ENCODE results near the gene PROCR. TPM values are rescaled to one million over a fixed set of nuclear protein-coding genes. Genes with fewer than 3 reads are reported as not detected.

PROCR gene
- total RNA-seq, 1 donor from 2014 or later = 241 TPM

GRCh38 chr20:35172434-35172806 is 548 bp downstream of the PROCR start:
- TF ChIP-seq CTCF (IDR thresholded peaks at IDR 0.05) = no peak
- no peaks in the 10 kb centered on the region for H3K9me3 ChIP-seq
- peak overlapping the region; percentile 73 to 76 for H3K27ac ChIP-seq

DNA sequence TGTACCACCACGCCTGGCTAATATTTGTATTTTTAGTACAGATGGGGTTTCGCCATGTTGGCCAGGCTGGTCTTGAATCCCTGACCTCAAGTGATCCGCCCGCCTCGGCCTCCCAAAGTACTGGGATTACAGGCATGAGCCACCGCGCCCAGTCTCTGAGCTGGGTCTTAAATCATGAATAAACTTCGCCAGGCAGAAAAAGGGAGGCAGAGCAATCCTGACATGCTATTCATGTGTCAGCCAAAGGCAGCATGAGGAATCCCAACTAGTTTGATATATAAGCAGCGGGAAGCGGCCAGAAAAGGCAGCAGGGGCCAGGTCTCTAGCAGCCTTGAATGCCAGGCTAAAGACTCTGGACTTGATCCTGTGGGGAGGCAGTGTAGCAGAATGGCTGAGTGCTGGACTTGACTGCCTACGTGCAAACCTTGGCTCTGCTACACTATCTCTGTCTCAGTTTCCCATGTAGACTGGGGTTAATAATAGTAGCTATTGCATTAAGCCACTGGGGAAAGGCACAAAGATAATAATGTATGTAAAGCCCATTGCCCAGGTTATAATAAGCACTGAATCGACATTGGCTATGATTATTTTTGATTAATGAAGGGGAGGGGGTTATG is 1.8 kb downstream of the PROCR start:
- intact Hi-C loops (cut with DNase I) = no loop called here
- DNase-seq (ENCODE audit: low spot score in 2 of 2) = no peak
- H3K4me3 ChIP-seq = no peak overlapping the region

More at GRCh38 chr20:35172434-35172806, 548 bp downstream of the PROCR start:
- Histone ChIP-seq H3K4me1 (peaks cover 0 to 11% of the 10 kb centered on the region in 2 donors), H3K36me3 (peaks cover 3 to 13% of the 10 kb centered on the region in 2 donors), H3K27me3 (no peaks in the 10 kb centered on the region), H3K4me3 (peak overlapping the region; percentile 55 to 64)
- intact Hi-C loops (cut with DNase I) = no loop called here
- no peak for DNase-seq (ENCODE audit: low spot score in 2 of 2)

DNA sequence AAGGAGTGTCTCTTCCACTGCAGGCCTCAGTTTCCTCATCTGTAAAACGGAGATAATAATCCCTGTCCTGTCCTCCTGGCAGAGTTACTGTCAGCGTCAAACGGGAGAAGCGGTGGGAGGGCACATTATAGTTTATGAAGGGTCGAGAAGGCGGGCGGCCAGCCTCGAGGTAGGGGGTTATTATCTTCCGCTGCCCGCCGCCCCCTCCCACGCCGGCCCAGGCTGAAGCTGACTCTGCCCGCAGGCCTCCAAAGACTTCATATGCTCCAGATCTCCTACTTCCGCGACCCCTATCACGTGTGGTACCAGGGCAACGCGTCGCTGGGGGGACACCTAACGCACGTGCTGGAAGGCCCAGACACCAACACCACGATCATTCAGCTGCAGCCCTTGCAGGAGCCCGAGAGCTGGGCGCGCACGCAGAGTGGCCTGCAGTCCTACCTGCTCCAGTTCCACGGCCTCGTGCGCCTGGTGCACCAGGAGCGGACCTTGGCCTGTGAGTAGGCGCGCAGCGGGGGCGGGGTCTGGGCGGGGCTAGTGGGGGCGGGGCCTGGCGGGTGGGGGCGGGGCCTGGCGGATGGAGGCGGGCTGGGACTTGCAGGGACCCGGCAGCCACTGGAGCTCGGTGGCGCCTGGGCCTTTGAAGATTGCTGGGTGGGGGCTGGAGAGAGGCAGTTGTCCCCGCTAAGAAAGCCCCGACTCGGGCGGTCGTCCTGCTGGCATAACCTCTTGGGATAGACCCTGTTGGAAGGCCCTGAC is 2.8 kb downstream of the PROCR start:
- peaks cover 8 to 16% of the 10 kb centered on the region in 2 donors for H3K36me3 ChIP-seq
- DNase-seq (ENCODE audit: low spot score in 2 of 2) = no peak
- peak overlapping the region in 1 of 2 donors; percentile 23 for H3K4me3 ChIP-seq
- intact Hi-C loops (cut with DNase I) = no loop called here
- no peak for TF ChIP-seq CTCF (IDR thresholded peaks at IDR 0.05)
- no peaks in the 10 kb centered on the region for H3K27me3 ChIP-seq
- no peaks in the 10 kb centered on the region for H3K9me3 ChIP-seq
- H3K4me1 ChIP-seq = peaks cover 0 to 11% of the 10 kb centered on the region in 2 donors
- no peak overlapping the region for H3K27ac ChIP-seq

More for the DNA sequence above, 1.8 kb downstream of the PROCR start:
- H3K9me3 ChIP-seq = no peaks in the 10 kb centered on the region
- H3K4me1 ChIP-seq = peaks cover 0 to 11% of the 10 kb centered on the region in 2 donors
- no peak overlapping the region for H3K27ac ChIP-seq
- no peak for TF ChIP-seq CTCF (IDR thresholded peaks at IDR 0.05)
- H3K36me3 ChIP-seq = peaks cover 6 to 16% of the 10 kb centered on the region in 2 donors
- no peaks in the 10 kb centered on the region for H3K27me3 ChIP-seq

DNA sequence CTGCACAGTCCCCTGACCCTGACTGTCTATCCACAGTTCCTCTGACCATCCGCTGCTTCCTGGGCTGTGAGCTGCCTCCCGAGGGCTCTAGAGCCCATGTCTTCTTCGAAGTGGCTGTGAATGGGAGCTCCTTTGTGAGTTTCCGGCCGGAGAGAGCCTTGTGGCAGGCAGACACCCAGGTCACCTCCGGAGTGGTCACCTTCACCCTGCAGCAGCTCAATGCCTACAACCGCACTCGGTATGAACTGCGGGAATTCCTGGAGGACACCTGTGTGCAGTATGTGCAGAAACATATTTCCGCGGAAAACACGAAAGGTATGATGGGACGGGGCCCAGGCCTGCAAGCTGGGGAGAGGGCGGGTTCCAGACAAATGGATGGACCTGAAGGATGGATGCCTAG is 4.3 kb downstream of the PROCR start:
- peaks cover 8 to 16% of the 10 kb centered on the region in 2 donors for H3K36me3 ChIP-seq
- H3K4me3 ChIP-seq = no peak overlapping the region
- no peak overlapping the region for H3K27ac ChIP-seq
- H3K4me1 ChIP-seq = peaks cover 0 to 9% of the 10 kb centered on the region in 2 donors
- DNase-seq (ENCODE audit: low spot score in 2 of 2) = no peak
- no peaks in the 10 kb centered on the region for H3K9me3 ChIP-seq
- H3K27me3 ChIP-seq = no peaks in the 10 kb centered on the region
- intact Hi-C loops (cut with DNase I) = no loop called here
- TF ChIP-seq CTCF (IDR thresholded peaks at IDR 0.05) = no peak

GRCh38 chr20:35179292-35180212 is 7.7 kb downstream of the PROCR start:
- Histone ChIP-seq H3K4me1 (no peaks in the 10 kb centered on the region), H3K4me3 (no peak overlapping the region), H3K27ac (no peak overlapping the region), H3K36me3 (peaks cover 8 to 16% of the 10 kb centered on the region in 2 donors), H3K27me3 (no peaks in the 10 kb centered on the region), H3K9me3 (no peaks in the 10 kb centered on the region)
- no peak for DNase-seq (ENCODE audit: low spot score in 2 of 2)
- TF ChIP-seq CTCF (IDR thresholded peaks at IDR 0.05) = no peak
- intact Hi-C loops (cut with DNase I) = no loop called here

Data from ascending aorta (tissue), 2 donors.